ENCODE data around the gene UNC5B.

Gene UNC5B

GRCh38 chr10:71302874-71303568, 90.7 kb downstream of the UNC5B start:
- peak; percentile 42 for DNase-seq

GRCh38 chr10:71303569-71303907, 91.2 kb downstream of the UNC5B start:
- DNase-seq = no peak

- DNase-seq = no peak
Observed at GRCh38 chr10:71304914-71305313, 92.5 kb downstream of the UNC5B start.

- no peak for DNase-seq
Observed at GRCh38 chr10:71306979-71307378, 94.6 kb downstream of the UNC5B start.

GRCh38 chr10:71307469-71308085, 95.2 kb downstream of the UNC5B start:
- no peak for DNase-seq

- DNase-seq = no peak
Observed at GRCh38 chr10:71308244-71308643, 95.9 kb downstream of the UNC5B start.

GRCh38 chr10:71308985-71309384, 96.6 kb downstream of the UNC5B start:
- no peak for DNase-seq

- DNase-seq = no peak
Observed at GRCh38 chr10:71309919-71310318, 97.5 kb downstream of the UNC5B start.

- DNase-seq = no peak
Observed at GRCh38 chr10:71312220-71312619, 99.8 kb downstream of the UNC5B start.

GRCh38 chr10:71312811-71313789, 100.7 kb downstream of the UNC5B start:
- peak; percentile 4 for DNase-seq

- peak; percentile 47 for DNase-seq
Observed at GRCh38 chr10:71314028-71314693, 101.8 kb downstream of the UNC5B start.

GRCh38 chr10:71314694-71315225, 102.4 kb downstream of the UNC5B start:
- DNase-seq = no peak

- no peak for DNase-seq
Observed at GRCh38 chr10:71316056-71316785, 103.9 kb downstream of the UNC5B start.

GRCh38 chr10:71316786-71317160, 104.4 kb downstream of the UNC5B start:
- DNase-seq = peak; percentile 3

GRCh38 chr10:71317739-71318138, 105.4 kb downstream of the UNC5B start:
- no peak for DNase-seq

- peak; percentile 78 for DNase-seq
Observed at GRCh38 chr10:71319042-71319799, 106.9 kb downstream of the UNC5B start, which contains the start of gene SLC29A3. Gene SLC29A3, plus strand, starts transcription at chr10:71319259. Its CDS starts 51 bp downstream, at chr10:71319310.

- no peak for DNase-seq
Observed at GRCh38 chr10:71319800-71320392, 107.5 kb downstream of the UNC5B start.

GRCh38 chr10:71320592-71320991, 108.2 kb downstream of the UNC5B start:
- no peak for DNase-seq

GRCh38 chr10:71321386-71321785, 109.0 kb downstream of the UNC5B start:
- DNase-seq = no peak

GRCh38 chr10:71323407-71323806, 111.0 kb downstream of the UNC5B start:
- peak; percentile 21 for DNase-seq

GRCh38 chr10:71324743-71325142, 112.4 kb downstream of the UNC5B start:
- DNase-seq = no peak
